Naive B cell (primary cell): ENCODE results near the gene ABLIM1. TPM values are rescaled to one million over a fixed set of nuclear protein-coding genes. Genes with fewer than 3 reads are reported as not detected.
"Not testable (repeated sequence)": the region's sequence is repeated elsewhere in the genome, so short reads cannot be mapped to it uniquely, and the experiment has no call there.

Experiments
- ATAC-seq, 2 donors: fragments of 150-1000 bp; cut with Tn5 transposase; 2 replicates each; pipeline ENCODE4 v1.10.0; 2021; ENCODE audit warnings: low read depth in 2 of 2, mild to moderate bottlenecking in 2 of 2, moderate library complexity in 2 of 2
- DNase-seq: peaks from one replicate; pipeline ENCODE4 v3.0.0; 2022
- H3K27ac Mint-ChIP-seq, 6 donors: one replicate each; pipeline ENCODE4 v1.8.0; 2020 to 2022; ENCODE audit warnings: mild to moderate bottlenecking in 6 of 6, mixed read lengths in 6 of 6, moderate library complexity in 5 of 6, inconsistent platforms in 2 of 6
- H3K27me3 Mint-ChIP-seq, 3 donors: one replicate each; pipeline ENCODE4 v1.8.0; 2021 to 2022; ENCODE audit warnings: mixed read lengths in 3 of 3, mild to moderate bottlenecking in 1 of 3
- H3K36me3 Mint-ChIP-seq, 2 donors: one replicate each; pipeline ENCODE4 v1.8.0; 2020 to 2022; ENCODE audit warnings: mixed read lengths in 2 of 2, inconsistent platforms in 1 of 2, mild to moderate bottlenecking in 1 of 2
- H3K4me1 Mint-ChIP-seq, 3 donors: one replicate each; pipeline ENCODE4 v1.8.0; 2020 to 2022; ENCODE audit warnings: mixed read lengths in 3 of 3, inconsistent platforms in 1 of 3, mild to moderate bottlenecking in 1 of 3, moderate library complexity in 1 of 3
- H3K4me3 Mint-ChIP-seq, 8 donors: one replicate each; pipeline ENCODE4 v1.8.0; 2020 to 2022; ENCODE audit warnings: mild to moderate bottlenecking in 8 of 8, mixed read lengths in 8 of 8, moderate library complexity in 8 of 8, inconsistent platforms in 2 of 8
- H3K9me3 Mint-ChIP-seq, 7 donors: one replicate each; pipeline ENCODE4 v1.8.0; 2020 to 2022; ENCODE audit warnings: mixed read lengths in 7 of 7, mild to moderate bottlenecking in 5 of 7, inconsistent platforms in 2 of 7, moderate library complexity in 1 of 7
- polyA plus RNA-seq, 6 donors: library from polyadenylated mRNA; unstranded; fragments of 300-500 nt; fragmentation: Illumina TruSeq; gene quantifications; one replicate each; pipeline ENCODE4 v1.2.3, GENCODE V29; 2021; ENCODE audit warnings: low read depth in 6 of 6

Gene ABLIM1
- 100 to 1,000 TPM; 111 to 154 (median 143) TPM for polyA plus RNA-seq

DNA sequence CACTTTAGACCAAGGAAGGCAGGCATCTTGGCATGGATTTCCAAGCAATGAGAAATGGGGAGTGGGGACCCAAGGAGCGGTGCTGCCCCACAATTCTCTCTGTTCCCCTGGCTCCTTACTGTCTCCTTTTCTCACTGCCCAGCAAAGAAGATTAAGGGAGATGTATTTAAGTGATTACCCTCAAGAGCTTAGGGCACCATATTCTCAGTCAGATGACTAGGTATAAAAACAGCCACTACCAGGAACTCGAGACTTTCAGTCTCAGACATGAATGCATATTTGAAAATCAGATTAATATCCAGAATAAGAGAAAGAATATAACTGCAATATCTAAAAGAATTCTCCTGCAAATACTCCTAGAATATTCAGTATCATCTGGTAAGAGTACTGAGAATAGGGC lies at the start of gene ABLIM1:
ABLIM1 (minus strand) TSS at position 101 of the 400 bp plus-strand sequence; CDS start at position 26, 75 bp downstream.
- H3K4me3 Mint-ChIP-seq, result no peak within 1 kb of the TSS
- ATAC-seq, result no peak
- no peak for DNase-seq
- peaks cover 0 to 9% (median 6%) of the 10 kb centered on the region in 3 donors for H3K27me3 Mint-ChIP-seq
- H3K9me3 Mint-ChIP-seq, result peaks cover 0 to 5% (median 0%) of the 10 kb centered on the region in 7 donors
- peak within 1 kb of the TSS in 1 of 6 donors; percentile 89 for H3K27ac Mint-ChIP-seq
- no peaks in the 10 kb centered on the region for H3K4me1 Mint-ChIP-seq
- no peaks in the 10 kb centered on the region for H3K36me3 Mint-ChIP-seq

DNA sequence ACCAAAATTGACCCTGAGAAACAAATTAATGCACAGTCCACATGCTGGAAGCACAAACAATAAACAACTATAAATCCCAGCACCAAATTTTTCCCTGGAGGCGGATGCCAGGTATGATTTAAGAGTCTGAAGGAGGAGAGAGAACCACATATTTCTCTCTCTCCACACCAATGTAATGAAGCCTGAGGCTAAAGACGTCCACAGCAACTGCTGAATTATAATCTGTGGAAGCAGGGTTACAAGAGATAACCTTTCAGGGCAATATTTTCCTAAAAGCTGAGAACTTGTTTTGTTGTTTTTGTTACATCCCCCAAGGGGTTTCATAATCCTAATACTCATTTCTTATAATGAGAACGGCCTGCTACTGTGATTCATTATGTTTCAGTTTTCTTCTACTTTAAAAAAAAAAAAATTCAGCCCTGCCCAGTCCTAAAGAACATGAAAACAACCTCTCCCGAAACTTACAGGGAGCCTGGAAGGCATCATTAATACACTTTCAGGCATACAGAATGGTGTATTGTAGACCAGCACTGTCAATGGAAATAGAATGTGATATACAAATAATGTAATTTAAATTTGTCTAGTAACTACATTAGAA lies 48.5 kb upstream of the ABLIM1 start:
- ATAC-seq (no peak), DNase-seq (no peak)
- peaks cover 7 to 18% (median 15%) of the 10 kb centered on the region in 3 donors for H3K27me3 Mint-ChIP-seq
- no peak overlapping the region for H3K27ac Mint-ChIP-seq
- no peaks in the 10 kb centered on the region for H3K4me1 Mint-ChIP-seq
- H3K9me3 Mint-ChIP-seq, result no peaks in the 10 kb centered on the region
- H3K4me3 Mint-ChIP-seq, result no peak overlapping the region
- no peaks in the 10 kb centered on the region for H3K36me3 Mint-ChIP-seq

DNA sequence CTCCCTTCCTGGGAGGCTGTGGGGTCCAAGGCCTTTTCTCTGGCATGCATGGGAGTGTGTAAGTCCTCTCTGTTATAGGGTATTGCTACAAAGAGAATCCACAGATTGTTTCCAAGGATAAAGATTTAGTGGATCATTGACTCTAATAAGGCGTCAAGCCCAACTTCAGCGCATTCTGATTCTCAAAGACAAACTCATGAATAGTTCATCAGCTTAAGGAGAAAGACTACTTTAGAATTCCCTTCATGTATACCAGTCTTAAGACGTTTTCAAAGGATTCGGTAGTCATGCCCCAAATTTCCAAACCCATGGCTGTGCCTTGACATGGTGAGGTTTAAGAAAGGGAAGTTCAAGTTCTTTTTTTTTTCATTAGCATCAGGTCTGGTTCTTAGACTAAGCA lies 46.6 kb upstream of the ABLIM1 start:
- DNase-seq (no peak), ATAC-seq (no peak)
- Mint-ChIP-seq H3K36me3 (no peaks in the 10 kb centered on the region), H3K4me1 (no peaks in the 10 kb centered on the region), H3K9me3 (peaks cover 0 to 12% (median 0%) of the 10 kb centered on the region in 7 donors), H3K27ac (no peak overlapping the region), H3K27me3 (peaks cover under 1 to 9% (median 5%) of the 10 kb centered on the region in 3 donors), H3K4me3 (no peak overlapping the region)

DNA sequence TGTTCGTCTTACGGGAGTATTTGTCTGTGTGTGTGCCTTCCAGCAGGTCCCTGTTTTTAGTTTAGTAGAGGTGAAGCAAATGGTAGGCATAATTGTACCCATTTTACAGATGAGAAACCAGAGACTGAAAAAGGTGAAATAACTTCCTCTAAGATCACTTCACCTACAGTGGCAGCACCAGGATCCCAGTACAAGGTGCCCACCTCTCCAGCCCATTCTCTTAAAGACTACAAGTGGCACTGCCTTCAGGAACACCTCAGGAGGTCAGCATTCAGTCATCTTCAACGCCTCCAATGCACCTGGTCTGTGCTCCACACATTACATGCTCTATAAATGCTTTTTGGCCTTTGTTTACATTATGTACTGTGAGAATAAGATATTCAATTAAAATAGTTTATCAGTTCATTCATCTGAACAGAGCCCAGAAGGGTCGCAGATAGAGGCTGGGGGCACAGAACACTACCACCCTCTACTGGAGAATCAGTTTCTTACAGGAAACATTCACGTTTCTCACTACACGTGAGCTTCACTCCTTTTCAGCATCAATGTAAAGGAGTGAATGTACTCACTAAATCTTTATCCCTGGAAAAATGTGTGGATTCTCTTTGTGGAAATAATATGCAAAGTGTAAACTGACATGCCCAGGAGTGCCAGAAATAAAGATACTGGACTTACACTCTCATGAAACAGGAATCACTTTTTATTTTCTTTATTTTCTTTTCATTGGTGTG lies 45.5 kb upstream of the ABLIM1 start:
- H3K9me3 Mint-ChIP-seq, result peaks cover 0 to 12% (median 0%) of the 10 kb centered on the region in 7 donors
- no peak overlapping the region for H3K4me3 Mint-ChIP-seq
- H3K27ac Mint-ChIP-seq, result peak overlapping the region in 1 of 6 donors; percentile 8
- peaks cover 0 to 10% (median 5%) of the 10 kb centered on the region in 3 donors for H3K27me3 Mint-ChIP-seq
- DNase-seq (peak; percentile 12), ATAC-seq (peak; percentile 52 to 53)
- no peaks in the 10 kb centered on the region for H3K36me3 Mint-ChIP-seq
- H3K4me1 Mint-ChIP-seq, result no peaks in the 10 kb centered on the region

GRCh38 chr10:114698271-114699061 lies 40.4 kb upstream of the ABLIM1 start:
- Mint-ChIP-seq H3K27ac (no peak overlapping the region), H3K36me3 (no peaks in the 10 kb centered on the region), H3K4me3 (no peak overlapping the region), H3K27me3 (peaks cover 8 to 19% (median 10%) of the 10 kb centered on the region in 3 donors), H3K4me1 (no peaks in the 10 kb centered on the region), H3K9me3 (peaks cover 0 to 12% (median 0%) of the 10 kb centered on the region in 7 donors)
- ATAC-seq (no peak), DNase-seq (no peak)

DNA sequence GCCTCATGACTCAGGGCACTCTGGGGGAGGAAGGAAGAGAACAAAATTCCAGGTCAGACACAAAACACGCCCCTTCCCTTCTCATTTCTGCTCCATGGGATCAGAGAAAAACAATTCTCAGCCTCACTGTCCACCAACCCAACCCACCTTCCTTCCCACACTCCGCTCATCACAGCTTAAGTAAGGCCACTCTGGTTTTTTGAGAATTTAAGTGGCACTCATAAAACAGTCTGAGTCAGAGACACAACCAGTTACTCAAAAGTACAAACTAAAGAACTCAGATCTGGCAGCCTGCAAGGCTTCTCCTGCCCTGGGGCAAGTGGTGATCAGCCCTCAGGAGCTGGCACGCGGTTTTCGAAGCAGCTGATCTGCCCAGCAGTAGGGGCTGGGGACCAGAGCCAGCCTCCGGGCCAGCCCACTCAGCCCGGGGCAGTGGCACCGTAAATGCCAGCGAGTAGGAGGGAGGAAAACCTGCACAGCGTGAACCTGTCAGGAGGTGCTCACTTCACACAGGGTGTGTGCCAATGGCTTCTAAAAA lies 39.1 kb upstream of the ABLIM1 start:
- Mint-ChIP-seq H3K27me3 (peaks cover 8 to 19% (median 10%) of the 10 kb centered on the region in 3 donors), H3K4me1 (no peaks in the 10 kb centered on the region), H3K4me3 (peak overlapping the region in 1 of 8 donors; percentile 29), H3K27ac (peak overlapping the region in 1 of 6 donors; percentile 59), H3K36me3 (no peaks in the 10 kb centered on the region), H3K9me3 (peaks cover 0 to 12% (median 0%) of the 10 kb centered on the region in 7 donors)
- DNase-seq (no peak), ATAC-seq (no peak)

- not testable (repeated sequence) for DNase-seq, H3K27ac Mint-ChIP-seq, H3K4me1 Mint-ChIP-seq, H3K36me3 Mint-ChIP-seq, ATAC-seq
- Mint-ChIP-seq H3K27me3 (peaks cover 8 to 19% (median 10%) of the 10 kb centered on the region in 3 donors), H3K9me3 (peaks cover 0 to 12% (median 0%) of the 10 kb centered on the region in 7 donors), H3K4me3 (peak overlapping the region in 1 of 8 donors; percentile 75)
These were observed 38.2 kb upstream of the ABLIM1 start for GRCh38 chr10:114696301-114696700.

DNA sequence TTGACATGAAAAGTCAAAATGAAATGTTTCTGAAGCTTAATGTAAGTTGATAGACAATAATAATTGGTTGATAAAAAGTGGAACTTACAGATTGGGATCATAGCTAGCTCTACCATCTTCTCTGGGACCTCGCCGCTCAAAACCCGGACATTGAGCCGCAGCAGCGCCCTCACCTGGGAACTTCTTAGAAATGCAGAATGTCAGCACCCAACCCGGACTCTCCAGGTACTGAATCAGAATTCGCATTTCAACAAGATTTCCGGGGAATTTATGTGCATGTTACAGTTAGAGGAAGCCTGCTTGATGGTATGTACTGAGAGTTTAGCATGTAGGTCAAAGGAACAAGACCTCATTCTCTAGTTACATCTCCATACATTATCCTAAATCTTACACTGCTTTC lies 36.7 kb upstream of the ABLIM1 start:
- Mint-ChIP-seq H3K27ac (no peak overlapping the region), H3K27me3 (peaks cover 8 to 19% (median 16%) of the 10 kb centered on the region in 3 donors), H3K4me3 (no peak overlapping the region), H3K4me1 (no peaks in the 10 kb centered on the region), H3K36me3 (no peaks in the 10 kb centered on the region), H3K9me3 (no peaks in the 10 kb centered on the region)
- ATAC-seq, result no peak
- no peak for DNase-seq

DNA sequence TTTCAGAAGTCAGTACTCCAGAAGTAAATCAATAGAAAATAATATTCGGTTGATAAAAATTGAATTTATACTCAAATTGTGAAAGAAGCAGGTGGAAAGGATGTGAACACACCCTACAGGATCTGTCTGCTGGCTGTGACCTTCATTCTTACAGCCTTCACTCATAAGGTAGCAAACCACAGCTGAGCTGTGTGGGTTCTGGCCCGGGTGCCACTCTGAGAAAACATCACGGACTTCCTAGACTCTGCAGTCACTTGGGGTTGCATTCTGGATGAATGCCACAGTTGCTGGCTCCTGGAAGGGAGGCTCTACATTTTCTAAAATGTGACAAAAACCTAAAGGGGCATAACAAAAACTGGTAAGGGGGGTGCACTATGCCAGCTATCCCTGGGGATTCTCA lies 36.0 kb upstream of the ABLIM1 start:
- peaks cover 8 to 19% (median 16%) of the 10 kb centered on the region in 3 donors for H3K27me3 Mint-ChIP-seq

DNA sequence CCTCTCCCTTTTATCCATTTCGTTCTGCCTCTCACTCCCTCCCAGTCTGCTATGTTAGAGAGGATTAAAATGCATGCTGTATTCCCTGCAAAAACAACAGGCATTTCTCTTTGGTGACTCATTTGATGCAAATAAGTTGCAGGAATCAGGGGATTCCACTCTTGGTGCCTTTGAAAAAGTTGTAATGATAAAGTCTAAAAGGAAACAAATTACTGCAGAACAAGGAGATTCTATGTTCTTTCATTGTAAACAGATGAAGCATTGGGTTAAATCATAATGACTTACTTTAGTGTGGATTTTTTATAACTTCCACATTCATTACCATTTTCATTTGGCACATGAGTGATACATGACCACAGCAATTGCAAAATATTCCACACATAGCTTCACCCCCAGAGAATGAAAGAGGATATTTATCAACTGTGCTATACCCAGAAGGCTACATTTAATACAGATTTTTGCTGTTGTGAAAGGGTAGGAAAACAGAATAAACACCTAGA lies 33.4 kb upstream of the ABLIM1 start:
- DNase-seq, result no peak
- ATAC-seq, result no peak
- Mint-ChIP-seq H3K27me3 (peaks cover 2 to 8% (median 7%) of the 10 kb centered on the region in 3 donors), H3K9me3 (peaks cover 0 to 2% (median 0%) of the 10 kb centered on the region in 7 donors), H3K4me1 (no peaks in the 10 kb centered on the region), H3K36me3 (no peaks in the 10 kb centered on the region), H3K4me3 (no peak overlapping the region), H3K27ac (no peak overlapping the region)

More for the DNA sequence above, 36.0 kb upstream of the ABLIM1 start:
- Mint-ChIP-seq H3K36me3 (no peaks in the 10 kb centered on the region), H3K4me3 (no peak overlapping the region), H3K4me1 (no peaks in the 10 kb centered on the region), H3K9me3 (peaks cover 0 to 2% (median 0%) of the 10 kb centered on the region in 7 donors), H3K27ac (peak overlapping the region in 1 of 6 donors; percentile 18)
- ATAC-seq (no peak), DNase-seq (no peak)

DNA sequence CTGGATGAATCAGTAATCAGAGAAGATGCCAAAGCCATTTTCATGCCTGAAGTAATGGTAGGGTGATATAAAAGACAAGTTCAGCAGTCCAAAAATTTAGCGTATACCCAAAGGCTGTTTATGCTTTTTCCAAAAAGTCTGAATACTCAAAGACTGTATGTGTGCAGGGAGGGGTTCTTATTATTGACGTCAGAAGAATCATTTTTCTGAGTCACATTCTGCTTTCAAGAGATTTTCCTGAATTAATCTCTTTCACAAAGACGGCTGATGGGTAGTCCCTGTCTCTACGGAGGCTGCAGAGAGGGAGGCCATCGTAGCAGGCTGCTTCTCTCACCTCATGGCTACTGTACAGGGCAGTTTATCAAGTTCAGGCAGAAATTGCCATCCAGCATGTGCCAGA lies 30.7 kb upstream of the ABLIM1 start:
- H3K27ac Mint-ChIP-seq, result no peak overlapping the region

DNA sequence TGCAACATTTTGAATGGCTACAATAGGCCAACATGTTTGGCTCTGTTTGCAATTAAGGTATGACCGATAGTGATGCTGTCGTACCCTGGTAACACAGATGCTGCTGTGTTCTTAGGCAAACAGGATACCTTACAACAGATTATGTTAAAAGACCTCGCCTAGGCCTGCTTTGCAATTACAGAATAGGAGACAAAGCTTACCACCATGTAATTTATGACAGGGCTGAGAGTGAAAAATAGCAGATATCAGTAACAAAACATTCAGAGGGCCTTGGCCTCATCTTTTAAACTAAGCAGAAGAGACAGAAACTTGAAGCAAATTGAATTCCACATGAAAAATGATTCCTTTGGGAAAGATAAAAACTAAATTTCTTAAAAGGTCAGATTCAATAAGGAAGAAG lies 29.4 kb upstream of the ABLIM1 start:
- Mint-ChIP-seq H3K4me3 (no peak overlapping the region), H3K27ac (no peak overlapping the region), H3K4me1 (no peaks in the 10 kb centered on the region), H3K27me3 (peaks cover 0 to 5% (median 0%) of the 10 kb centered on the region in 3 donors), H3K36me3 (no peaks in the 10 kb centered on the region), H3K9me3 (peaks cover 0 to 2% (median 0%) of the 10 kb centered on the region in 7 donors)
- no peak for ATAC-seq
- DNase-seq, result no peak

More for the DNA sequence above, 30.7 kb upstream of the ABLIM1 start:
- Mint-ChIP-seq H3K27me3 (peaks cover 0 to 5% (median 0%) of the 10 kb centered on the region in 3 donors), H3K36me3 (no peaks in the 10 kb centered on the region), H3K4me3 (no peak overlapping the region), H3K4me1 (no peaks in the 10 kb centered on the region), H3K9me3 (peaks cover 0 to 2% (median 0%) of the 10 kb centered on the region in 7 donors)
- DNase-seq (no peak), ATAC-seq (no peak)

- H3K4me1 Mint-ChIP-seq, result no peaks in the 10 kb centered on the region
- H3K9me3 Mint-ChIP-seq, result peaks cover 0 to 2% (median 0%) of the 10 kb centered on the region in 7 donors
- H3K36me3 Mint-ChIP-seq, result no peaks in the 10 kb centered on the region
- H3K27ac Mint-ChIP-seq, result no peak overlapping the region
- H3K27me3 Mint-ChIP-seq, result peaks cover 0 to 5% (median 0%) of the 10 kb centered on the region in 3 donors
- no peak overlapping the region for H3K4me3 Mint-ChIP-seq
- ATAC-seq (no peak), DNase-seq (no peak)
These were observed 27.9 kb upstream of the ABLIM1 start for GRCh38 chr10:114686013-114686412.
